ENCODE data around the gene ROR1. TPM values are rescaled to one million over a fixed set of nuclear protein-coding genes. Genes with fewer than 3 reads are reported as not detected.

The ROR1 gene
- total and polyA plus RNA-seq, 2 of the 4 experiments (the other 2 are of a cell fraction): 4.4 to 10.0 TPM

GRCh38 chr1:64042331-64043100 lies 268.7 kb downstream of the ROR1 start (continued):
- TF ChIP-seq USF2 (IDR thresholded peaks at IDR 0.05; ENCODE audit: low read depth, low read length) (peak; percentile 13; the same call in 1 of the 2 replicates), CHD1 (IDR thresholded peaks at IDR 0.05; ENCODE audit: low read depth, low read length) (no peak)

GRCh38 chr1:64043288-64043687 lies 269.5 kb downstream of the ROR1 start:
- H4K91ac ChIP-seq (ENCODE audit: insufficient read depth, low read depth, low read length): peak overlapping the region; percentile 29; the same call in 1 of the 2 replicates
- no peak overlapping the region for H2AK5ac ChIP-seq (ENCODE audit: low read depth, low read length)
- ATAC-seq (ENCODE audit: low read depth): no peak
- intact Hi-C loops (cut with micrococcal nuclease) (no loop called here), in situ Hi-C loops (cut with MboI; ENCODE audit: low sequenced_read_pairs) (no loop called here), dilution Hi-C loops (cut with HindIII; ENCODE audit: low sequenced_read_pairs, unreplicated experiment) (no loop called here)
- no peak overlapping the region for H4K5ac ChIP-seq (ENCODE audit: low read depth, low read length)
- H2AFZ ChIP-seq (replicated peaks; ENCODE audit: low read length, poor library complexity): no peak overlapping the region
- H4K8ac ChIP-seq (ENCODE audit: low read depth in 2 of 2, low read length in 2 of 2): no peak overlapping the region
- H3K79me1 ChIP-seq (ENCODE audit: low read depth in 1 of 2, low read length in 2 of 2): no peaks in the 10 kb centered on the region
- no peak overlapping the region for H2AK9ac ChIP-seq (replicated peaks; ENCODE audit: low read depth, low read length, poor library complexity)
- no peak overlapping the region for H3K9ac ChIP-seq (ENCODE audit: low read depth, low read length)
- no TSS peak for BruUV-seq (replicated peaks)
- no peak overlapping the region for H2BK20ac ChIP-seq (ENCODE audit: low read depth, low read length)
- no peaks in the 10 kb centered on the region for H3K36me3 ChIP-seq (ENCODE audit: control insufficient read depth, insufficient read depth, low read length)
- H3K9me3 ChIP-seq (ENCODE audit: control insufficient read depth, insufficient read depth, low read length): no peaks in the 10 kb centered on the region
- H3K14ac ChIP-seq (replicated peaks; ENCODE audit: low read depth, low read length): no peak overlapping the region
- peak overlapping the region; percentile 53; the same call in 1 of the 2 replicates for H3K18ac ChIP-seq (ENCODE audit: low read depth, low read length)
- H3K27me3 ChIP-seq (ENCODE audit: control insufficient read depth, insufficient read depth, low read length): no peaks in the 10 kb centered on the region
- TF ChIP-seq RFX5 (IDR thresholded peaks at IDR 0.05; ENCODE audit: low read depth, low read length) (no peak), CEBPB (IDR thresholded peaks at IDR 0.05; ENCODE audit: low read depth, low read length) (peak; percentile 4; the same call in 1 of the 2 replicates)
- H4K20me1 ChIP-seq (ENCODE audit: insufficient read depth, low read length): peaks cover 6% of the 10 kb centered on the region; the same call in 1 of the 2 replicates
- H3K4me3 ChIP-seq (ENCODE audit: insufficient read depth, low read depth, low read length): no peak overlapping the region
- peaks cover 17% of the 10 kb centered on the region for H3K4me1 ChIP-seq (ENCODE audit: control insufficient read depth, insufficient read depth, low read length)
- H3K4ac ChIP-seq (ENCODE audit: low read depth, low read length): no peak overlapping the region
- H2BK5ac ChIP-seq (ENCODE audit: low read depth, low read length, poor library complexity, severe bottlenecking): no peak overlapping the region
- no peak overlapping the region for H2BK120ac ChIP-seq (ENCODE audit: low read depth, low read length)
- ChIA-PET POLR2A (ENCODE audit: unreplicated experiment) (no interaction called here), CTCF (interaction anchor here (1.0 kb wide), 1 partner anchor 93 kb away, joined by 3 read pairs; no protein-coding TSS in a partner anchor)
- no peak overlapping the region for H3K4me2 ChIP-seq (ENCODE audit: low read depth, low read length)
- DNase-seq: no peak
- H2BK15ac ChIP-seq (ENCODE audit: low read depth, low read length): peak overlapping the region; percentile 6; the same call in 1 of the 3 replicates
- H3K23ac ChIP-seq (ENCODE audit: low read depth, low read length): no peak overlapping the region
- H3K27ac ChIP-seq (ENCODE audit: insufficient read depth, low read length): no peak overlapping the region
- no peak overlapping the region for H3K56ac ChIP-seq (ENCODE audit: extremely low read depth, insufficient read depth, low read length)
- H3K9me1 ChIP-seq (ENCODE audit: insufficient read depth, low read length): peaks cover 14% of the 10 kb centered on the region
- WGBS, 2 experiments (ENCODE audit: extremely low coverage in 2 of 2, insufficient read length in 1 of 2): no CpG with 5 or more reads among the region's 2 CpGs
